H9 (cell line): ENCODE measurements around the gene KCNMB3. TPM values are rescaled to one million over a fixed set of nuclear protein-coding genes. Genes with fewer than 3 reads are reported as not detected.
"Not testable (repeated sequence)": the region's sequence is repeated elsewhere in the genome, so short reads cannot be mapped to it uniquely, and the experiment has no call there.

Experiments
- DNase-seq: peaks from one replicate; pipeline ENCODE4 v3.0.0-alpha.2; 2017
- H2AFZ ChIP-seq: one replicate; pipeline ENCODE4 v1.6.1; 2013; ENCODE audit warnings: mild to moderate bottlenecking, low read length, control low read depth, moderate library complexity
- H2AK5ac ChIP-seq: 2 replicates; pipeline ENCODE4 v1.6.1; 2013; ENCODE audit warnings: low read length, control low read depth, mixed read lengths; ENCODE audit not compliant: insufficient read length
- H2BK120ac ChIP-seq: one replicate; pipeline ENCODE4 v1.6.1; 2013; ENCODE audit warnings: low read depth, mild to moderate bottlenecking, low read length, control low read depth, inconsistent platforms; ENCODE audit not compliant: poor library complexity, severe bottlenecking
- H2BK12ac ChIP-seq: 2 replicates; pipeline ENCODE4 v1.6.1; 2013; ENCODE audit warnings: low read length, control low read depth, mixed read lengths, low read depth; ENCODE audit not compliant: insufficient read length
- H2BK15ac ChIP-seq: 2 replicates; pipeline ENCODE4 v1.6.1; 2013; ENCODE audit warnings: low read depth, low read length, control low read depth
- H2BK20ac ChIP-seq: one replicate; pipeline ENCODE4 v1.6.1; 2013; ENCODE audit warnings: low read depth, mild to moderate bottlenecking, low read length, control low read depth, inconsistent platforms; ENCODE audit not compliant: poor library complexity, severe bottlenecking
- H2BK5ac ChIP-seq: 2 replicates; pipeline ENCODE4 v1.6.1; 2013; ENCODE audit warnings: low read length, control low read depth, mixed read lengths; ENCODE audit not compliant: insufficient read length
- H3K14ac ChIP-seq: 2 replicates; pipeline ENCODE4 v1.6.1; 2013; ENCODE audit warnings: low read length, control low read depth; ENCODE audit not compliant: insufficient read depth
- H3K18ac ChIP-seq: 2 replicates; pipeline ENCODE4 v1.6.1; 2013; ENCODE audit warnings: low read depth, mild to moderate bottlenecking, mixed read lengths, low read length, control low read depth; ENCODE audit not compliant: insufficient read length
- H3K23ac ChIP-seq: 2 replicates; pipeline ENCODE4 v1.6.1; 2013; ENCODE audit warnings: low read length, control low read depth, mixed read lengths, low read depth; ENCODE audit not compliant: insufficient read length
- H3K23me2 ChIP-seq: 2 replicates; pipeline ENCODE4 v1.6.1; 2013; ENCODE audit warnings: low read depth, mild to moderate bottlenecking, mixed read lengths, low read length, control low read depth; ENCODE audit not compliant: insufficient read length, poor library complexity, severe bottlenecking
- H3K27ac ChIP-seq: 2 replicates; pipeline ENCODE4 v1.5.1; 2013; ENCODE audit warnings: low read length, control low read depth, mixed read lengths, low read depth; ENCODE audit not compliant: insufficient read length
- H3K27me3 ChIP-seq: 2 replicates; pipeline ENCODE4 v1.6.1; 2013; ENCODE audit warnings: low read length, control low read depth, inconsistent platforms; ENCODE audit not compliant: insufficient read depth
- H3K4ac ChIP-seq: 2 replicates; pipeline ENCODE4 v1.6.1; 2013; ENCODE audit warnings: low read depth, mild to moderate bottlenecking, control low read depth, inconsistent platforms, low read length, moderate library complexity
- H3K4me1 ChIP-seq: 2 replicates; pipeline ENCODE4 v1.6.1; 2013; ENCODE audit warnings: low read length, control low read depth, inconsistent platforms; ENCODE audit not compliant: insufficient read depth
- H3K4me2 ChIP-seq: 2 replicates; pipeline ENCODE4 v1.6.1; 2013; ENCODE audit warnings: low read length, control low read depth, mixed read lengths; ENCODE audit not compliant: insufficient read length, insufficient read depth
- H3K56ac ChIP-seq: 2 replicates; pipeline ENCODE4 v1.6.1; 2013; ENCODE audit warnings: low read depth, mild to moderate bottlenecking, mixed read lengths, low read length, control low read depth; ENCODE audit not compliant: insufficient read length
- H3K79me1 ChIP-seq: 2 replicates; pipeline ENCODE4 v1.6.1; 2013; ENCODE audit warnings: low read depth, mild to moderate bottlenecking, moderate library complexity, low read length, control low read depth, inconsistent platforms; ENCODE audit not compliant: insufficient read depth, poor library complexity, severe bottlenecking
- H3K79me2 ChIP-seq: 2 replicates; pipeline ENCODE4 v1.6.1; 2013; ENCODE audit warnings: low read length, control low read depth, inconsistent platforms; ENCODE audit not compliant: insufficient read depth
- H3K9ac ChIP-seq: 2 replicates; pipeline ENCODE4 v1.6.1; 2013; ENCODE audit warnings: low read length, control low read depth, mixed read lengths; ENCODE audit not compliant: insufficient read length; ENCODE audit errors: extremely low read depth
- H3K9me3 ChIP-seq: one replicate; pipeline ENCODE4 v1.6.1; 2013; ENCODE audit warnings: low read depth, low read length, inconsistent platforms; ENCODE audit not compliant: control insufficient read depth
- H3T11ph ChIP-seq: one replicate; pipeline ENCODE4 v1.6.1; 2013; ENCODE audit warnings: mild to moderate bottlenecking, low read length, control low read depth, inconsistent platforms
- H4K20me1 ChIP-seq: one replicate; pipeline ENCODE4 v1.6.1; 2013; ENCODE audit not compliant: control insufficient read depth, insufficient read length, insufficient read depth
- H4K5ac ChIP-seq: 2 replicates; pipeline ENCODE4 v1.6.1; 2013; ENCODE audit warnings: low read depth, mild to moderate bottlenecking, mixed read lengths, low read length, control low read depth; ENCODE audit not compliant: insufficient read length
- H4K8ac ChIP-seq: replicated peaks from 2 replicates; pipeline ENCODE4 v1.6.1; 2013; ENCODE audit warnings: low read length, control low read depth, mixed read lengths, low read depth; ENCODE audit not compliant: insufficient read length
- H4K91ac ChIP-seq: 2 replicates; pipeline ENCODE4 v1.6.1; 2013; ENCODE audit warnings: low read depth, mild to moderate bottlenecking, moderate library complexity, mixed read lengths, low read length, control low read depth; ENCODE audit not compliant: insufficient read length
- H3K27ac Mint-ChIP-seq, 3 experiments: 2 replicates in 2 of 3; 3 replicates in 1 of 3; pipeline ENCODE4 v1.8.0; 2020 to 2021; ENCODE audit warnings: mixed read lengths in 3 of 3, mild to moderate bottlenecking in 1 of 3, moderate library complexity in 1 of 3
- H3K27me3 Mint-ChIP-seq: 2 replicates; pipeline ENCODE4 v1.8.0; 2021; ENCODE audit warnings: low read depth, mild to moderate bottlenecking, moderate library complexity, mixed read lengths
- H3K36me3 Mint-ChIP-seq, 3 experiments: 2 replicates in 2 of 3; 3 replicates in 1 of 3; pipeline ENCODE4 v1.8.0; 2020 to 2021; ENCODE audit warnings: low read depth in 3 of 3, mixed read lengths in 3 of 3; ENCODE audit not compliant: insufficient read depth in 1 of 3
- H3K4me1 Mint-ChIP-seq, 2 experiments: 2 replicates each; pipeline ENCODE4 v1.8.0; 2020; ENCODE audit warnings: mixed read lengths in 2 of 2
- H3K4me3 Mint-ChIP-seq, 2 experiments: 2 replicates in 1 of 2; 3 replicates in 1 of 2; pipeline ENCODE4 v1.8.0; 2020 to 2021; ENCODE audit warnings: mild to moderate bottlenecking in 2 of 2, mixed read lengths in 2 of 2, moderate library complexity in 1 of 2
- H3K9me3 Mint-ChIP-seq, 2 experiments: 2 replicates in 1 of 2; 3 replicates in 1 of 2; pipeline ENCODE4 v1.8.0; 2020; ENCODE audit warnings: mild to moderate bottlenecking in 2 of 2, mixed read lengths in 2 of 2, moderate library complexity in 1 of 2
- CTCF ChIP-seq: fragments of 200-600 bp; sonication (generic); conservative IDR thresholded peaks from 3 replicates; pipeline ENCODE4 v1.8.0; 2021; ENCODE audit warnings: antibody characterized with exemption, mild to moderate bottlenecking
- WGBS: extraction: QIAGEN DNeasy Blood & Tissue Kit; methylation state at CpG from one replicate; pipeline ENCODE4 v1.1.7; 2013; ENCODE audit warnings: missing lambda C conversion rate, low lambda C conversion rate, mixed read lengths; ENCODE audit not compliant: insufficient read length; ENCODE audit errors: extremely low coverage; 5-methylcytosine and 5-hydroxymethylcytosine counted together
- total RNA-seq: library from RNA; stranded (reverse); gene quantifications from 2 replicates; pipeline ENCODE4 v1.2.1, GENCODE V29; 2021

KCNMB3 gene
- total RNA-seq, 1 experiment from 2014 or later, result 1.6 TPM

GRCh38 chr3:179223548-179223947 is 27.4 kb downstream of the KCNMB3 start:
- Histone ChIP-seq H3K23me2 (no peaks in the 10 kb centered on the region), H2BK15ac (no peak overlapping the region), H3K56ac (no peak overlapping the region), H2BK20ac (no peak overlapping the region), H2BK120ac (no peak overlapping the region), H4K8ac (no peak overlapping the region), H3K79me2 (no peaks in the 10 kb centered on the region), H2AK5ac (no peak overlapping the region), H4K20me1 (no peaks in the 10 kb centered on the region), H3K18ac (no peak overlapping the region), H3K23ac (no peak overlapping the region), H4K91ac (no peak overlapping the region), H3K4me1 (no peaks in the 10 kb centered on the region), H2AFZ (no peak overlapping the region), H3T11ph (no peak overlapping the region), H4K5ac (no peak overlapping the region), H2BK12ac (no peak overlapping the region), H3K4me2 (no peak overlapping the region), H3K14ac (no peak overlapping the region), H3K4ac (no peak overlapping the region), H3K9ac (no peak overlapping the region), H3K79me1 (no peaks in the 10 kb centered on the region), H3K27me3 (no peaks in the 10 kb centered on the region), H3K9me3 (no peaks in the 10 kb centered on the region), H2BK5ac (no peak overlapping the region), H3K27ac (no peak overlapping the region)
- DNase-seq, result no peak
- peaks cover 4 to 18% (median 13%) of the 10 kb centered on the region in 3 experiments for H3K36me3 Mint-ChIP-seq
- peaks cover 6 to 14% of the 10 kb centered on the region in 2 experiments; a peak in 3 of 4 replicates for H3K4me1 Mint-ChIP-seq
- no peak for TF ChIP-seq CTCF
- no peaks in the 10 kb centered on the region for H3K27me3 Mint-ChIP-seq
- H3K27ac Mint-ChIP-seq, result peak overlapping the region in 1 of 3 experiments; percentile 20; a peak in 1 of 7 replicates
- H3K4me3 Mint-ChIP-seq, result no peak overlapping the region
- WGBS, result no CpG with 5 or more reads among the region's 2 CpGs
- no peaks in the 10 kb centered on the region for H3K9me3 Mint-ChIP-seq

DNA sequence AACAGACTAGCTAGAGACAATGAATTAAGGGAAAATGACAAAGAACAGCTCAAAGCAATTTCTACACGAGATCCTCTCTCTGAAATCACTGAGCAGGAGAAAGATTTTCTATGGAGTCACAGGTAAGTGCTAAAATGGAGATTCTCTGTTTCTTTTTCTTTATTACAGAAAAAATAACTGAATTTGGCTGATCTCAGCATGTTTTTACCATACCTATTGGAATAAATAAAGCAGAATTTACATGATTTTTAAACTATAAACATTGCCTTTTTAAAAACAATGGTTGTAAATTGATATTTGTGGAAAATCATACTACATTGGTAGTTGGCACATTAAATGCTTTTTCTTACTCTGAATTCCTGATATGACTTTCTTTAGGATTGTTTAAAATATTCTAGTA is 32.7 kb downstream of the KCNMB3 start:
- H2AK5ac ChIP-seq, H3K23ac ChIP-seq, H3K27me3 ChIP-seq, H2BK12ac ChIP-seq, H3K9ac ChIP-seq, H3K18ac ChIP-seq, H3K56ac ChIP-seq, H3K27me3 Mint-ChIP-seq, H4K8ac ChIP-seq, H3K36me3 Mint-ChIP-seq, H2BK120ac ChIP-seq, H3K27ac Mint-ChIP-seq, H3K4ac ChIP-seq, H3K9me3 Mint-ChIP-seq, H3K79me1 ChIP-seq, H3K9me3 ChIP-seq, H2BK20ac ChIP-seq, H3K79me2 ChIP-seq, H4K91ac ChIP-seq, H2BK5ac ChIP-seq, H4K5ac ChIP-seq, H3K4me1 ChIP-seq, H3K4me1 Mint-ChIP-seq, H3K4me2 ChIP-seq, H3K23me2 ChIP-seq, H3K27ac ChIP-seq, DNase-seq, H2BK15ac ChIP-seq, H3K14ac ChIP-seq, H2AFZ ChIP-seq, H4K20me1 ChIP-seq, H3K4me3 Mint-ChIP-seq, H3T11ph ChIP-seq: not testable (repeated sequence)
- WGBS, result no CpG with 5 or more reads among the region's 1 CpG
